DND-41 (cell line): Measurements from ENCODE around the gene MIOX.

Source experiments
- ATAC-seq: fragments of 200-7000 bp; cut with Tn5 transposase; 3 replicates; pipeline ENCODE4 v1.9.1; 2021; ENCODE audit warnings: low read depth; ENCODE audit not compliant: insufficient read depth
- DNase-seq: peaks from one replicate; pipeline ENCODE4 v3.0.0-alpha.2; 2020
- H2AFZ ChIP-seq: 2 replicates; pipeline ENCODE4 v1.6.0; 2012; ENCODE audit warnings: low read depth, low read length
- H3K27ac ChIP-seq: 2 replicates; pipeline ENCODE4 v1.5.1; 2012; ENCODE audit warnings: low read length, inconsistent platforms
- H3K27me3 ChIP-seq: fragments of 200-600 bp; sonication (generic); 2 replicates; pipeline ENCODE4 v1.6.0; 2012; ENCODE audit warnings: low read length, mild to moderate bottlenecking, inconsistent platforms; ENCODE audit not compliant: insufficient read depth, poor library complexity
- H3K36me3 ChIP-seq: 2 replicates; pipeline ENCODE4 v1.5.1; 2012; ENCODE audit warnings: low read length, inconsistent platforms; ENCODE audit not compliant: insufficient read depth
- H3K4me1 ChIP-seq: 2 replicates; pipeline ENCODE4 v1.5.1; 2012; ENCODE audit warnings: mild to moderate bottlenecking, low read length; ENCODE audit not compliant: insufficient read depth
- H3K4me2 ChIP-seq: 2 replicates; pipeline ENCODE4 v1.6.0; 2012; ENCODE audit warnings: mild to moderate bottlenecking, moderate library complexity, low read length, inconsistent platforms; ENCODE audit not compliant: insufficient read depth
- H3K4me3 ChIP-seq, 2 experiments: fragments of 200-600 bp in 1 of 2; shearing (Covaris generic) in 1 of 2; 2 replicates each; pipeline ENCODE4 v1.5.1; 2012 to 2016; ENCODE audit warnings: inconsistent platforms in 2 of 2, low read length in 2 of 2, mild to moderate bottlenecking in 2 of 2, low read depth in 1 of 2, moderate library complexity in 1 of 2
- H3K79me2 ChIP-seq: 2 replicates; pipeline ENCODE4 v1.6.0; 2012; ENCODE audit warnings: low read length, inconsistent platforms; ENCODE audit not compliant: insufficient read depth
- H3K9ac ChIP-seq: 2 replicates; pipeline ENCODE4 v1.6.0; 2012; ENCODE audit warnings: low read depth, mild to moderate bottlenecking, inconsistent platforms, low read length, moderate library complexity
- H3K9me3 ChIP-seq: 2 replicates; pipeline ENCODE4 v1.5.1; 2012; ENCODE audit warnings: low read length, moderate library complexity, mild to moderate bottlenecking, inconsistent platforms; ENCODE audit not compliant: insufficient read depth, severe bottlenecking
- H4K20me1 ChIP-seq: 2 replicates; pipeline ENCODE4 v1.6.0; 2012; ENCODE audit warnings: low read length; ENCODE audit not compliant: insufficient read depth
- EZH2 ChIP-seq: IDR thresholded peaks from 3 replicates; pipeline ENCODE4 v1.6.1; 2012; ENCODE audit warnings: borderline replicate concordance, low read depth, mild to moderate bottlenecking, moderate library complexity, low read length, inconsistent platforms; ENCODE audit not compliant: severe bottlenecking
- TF ChIP-seq, protein P1 (sequence below): IDR thresholded peaks from 2 replicates; pipeline ENCODE4 v1.5.1; 2012; ENCODE audit warnings: borderline replicate concordance, low read length, moderate library complexity, mild to moderate bottlenecking; ENCODE audit not compliant: poor library complexity, severe bottlenecking; ENCODE audit errors: extremely low read depth

The MIOX gene

DNA sequence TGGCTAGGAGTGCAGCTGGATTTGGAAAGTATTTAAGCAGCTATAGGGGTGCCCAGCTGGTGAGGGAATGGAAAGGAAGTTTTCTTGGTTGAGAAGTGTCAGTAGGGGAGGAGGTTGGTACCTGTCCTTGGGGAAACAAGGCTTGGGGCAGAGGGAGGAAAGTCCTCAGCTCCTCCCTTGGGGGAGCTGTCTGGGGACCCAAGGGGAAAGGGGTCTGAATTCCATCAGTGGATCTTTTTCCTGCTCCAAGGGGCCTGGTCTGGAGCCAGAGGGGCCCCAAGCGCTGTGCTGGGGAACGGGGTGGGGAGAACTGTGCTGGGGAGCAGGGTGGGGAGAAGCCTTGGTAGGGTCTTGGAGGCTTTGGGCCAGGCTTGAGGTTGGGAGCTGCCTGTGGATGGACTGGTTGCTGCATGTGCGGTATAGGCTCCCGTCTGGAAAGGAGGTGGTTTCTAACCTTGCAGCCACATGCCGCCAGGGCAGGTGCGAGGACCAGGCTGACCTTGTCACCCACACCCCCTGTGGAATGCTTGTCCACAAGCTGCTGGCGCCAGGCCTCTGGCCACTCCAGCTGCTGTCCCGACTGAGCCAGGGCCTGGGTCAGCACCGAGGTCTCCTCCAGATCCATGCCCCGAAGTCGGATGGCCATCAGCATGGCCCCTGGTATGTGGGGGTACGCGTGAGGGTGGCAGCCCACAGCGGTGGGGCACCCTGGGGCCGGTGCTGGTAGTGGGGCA is 42.2 kb downstream of the MIOX start:
- Histone ChIP-seq H3K79me2 (peaks cover 26% of the 10 kb centered on the region), H3K36me3 (peaks cover 8% of the 10 kb centered on the region), H3K9ac (no peak overlapping the region), H3K27ac (no peak overlapping the region), H4K20me1 (peaks cover 16% of the 10 kb centered on the region), H3K27me3 (no peaks in the 10 kb centered on the region), H3K4me2 (no peak overlapping the region), H3K4me1 (peaks cover 26% of the 10 kb centered on the region), H2AFZ (no peak overlapping the region), H3K4me3 (no peak overlapping the region), H3K9me3 (no peaks in the 10 kb centered on the region)
- ATAC-seq = no peak
- TF ChIP-seq, protein P1, sequence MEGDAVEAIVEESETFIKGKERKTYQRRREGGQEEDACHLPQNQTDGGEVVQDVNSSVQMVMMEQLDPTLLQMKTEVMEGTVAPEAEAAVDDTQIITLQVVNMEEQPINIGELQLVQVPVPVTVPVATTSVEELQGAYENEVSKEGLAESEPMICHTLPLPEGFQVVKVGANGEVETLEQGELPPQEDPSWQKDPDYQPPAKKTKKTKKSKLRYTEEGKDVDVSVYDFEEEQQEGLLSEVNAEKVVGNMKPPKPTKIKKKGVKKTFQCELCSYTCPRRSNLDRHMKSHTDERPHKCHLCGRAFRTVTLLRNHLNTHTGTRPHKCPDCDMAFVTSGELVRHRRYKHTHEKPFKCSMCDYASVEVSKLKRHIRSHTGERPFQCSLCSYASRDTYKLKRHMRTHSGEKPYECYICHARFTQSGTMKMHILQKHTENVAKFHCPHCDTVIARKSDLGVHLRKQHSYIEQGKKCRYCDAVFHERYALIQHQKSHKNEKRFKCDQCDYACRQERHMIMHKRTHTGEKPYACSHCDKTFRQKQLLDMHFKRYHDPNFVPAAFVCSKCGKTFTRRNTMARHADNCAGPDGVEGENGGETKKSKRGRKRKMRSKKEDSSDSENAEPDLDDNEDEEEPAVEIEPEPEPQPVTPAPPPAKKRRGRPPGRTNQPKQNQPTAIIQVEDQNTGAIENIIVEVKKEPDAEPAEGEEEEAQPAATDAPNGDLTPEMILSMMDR = no peak
- no peak for TF ChIP-seq EZH2
- DNase-seq = no peak

GRCh38 chr22:50529416-50529896 is 42.8 kb downstream of the MIOX start:
- Histone ChIP-seq H2AFZ (no peak overlapping the region), H3K9me3 (no peaks in the 10 kb centered on the region), H3K36me3 (peaks cover 2% of the 10 kb centered on the region), H3K4me2 (no peak overlapping the region), H3K27me3 (no peaks in the 10 kb centered on the region), H4K20me1 (peaks cover 10% of the 10 kb centered on the region), H3K27ac (no peak overlapping the region), H3K4me3 (no peak overlapping the region), H3K9ac (no peak overlapping the region), H3K79me2 (peaks cover 20% of the 10 kb centered on the region), H3K4me1 (peaks cover 20% of the 10 kb centered on the region)
- DNase-seq (no peak), ATAC-seq (no peak)
- TF ChIP-seq, protein P1 = no peak
- TF ChIP-seq EZH2 = no peak

DNA sequence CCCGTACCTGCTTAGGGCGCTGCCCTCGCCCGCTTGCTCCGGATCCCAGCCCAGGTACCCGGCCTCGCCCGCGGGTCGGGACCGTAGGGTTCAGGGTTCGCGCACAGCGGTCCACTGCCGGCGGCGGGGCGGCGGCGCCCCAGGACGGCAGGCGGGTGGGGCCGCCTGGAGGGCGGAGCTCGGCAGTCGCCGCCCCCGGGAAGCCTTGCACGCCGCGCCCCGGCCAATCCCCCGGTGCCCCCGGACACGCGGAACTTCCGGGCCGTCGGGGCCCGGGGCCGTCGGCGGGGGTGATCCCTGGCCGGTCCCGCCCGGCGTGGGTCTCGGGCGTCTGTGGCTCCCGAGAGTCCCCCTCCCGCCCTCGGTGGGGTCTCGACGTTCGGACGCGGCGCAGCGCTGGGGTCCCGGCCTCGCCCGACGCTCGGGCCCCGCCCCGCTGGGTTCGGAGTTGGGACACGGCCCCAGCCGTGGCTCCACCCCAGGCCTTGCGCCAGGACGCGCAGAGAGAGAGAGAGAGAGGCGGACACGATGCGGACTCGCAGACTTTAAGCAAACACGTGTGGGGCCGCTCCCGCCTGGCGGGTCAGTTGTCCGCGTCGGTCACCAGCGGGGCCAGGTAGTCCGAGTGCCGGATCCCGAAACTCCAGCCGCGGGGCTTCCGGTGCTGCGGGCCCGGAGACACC is 43.4 kb downstream of the MIOX start, which contains the start of gene TYMP:
TYMP (minus strand) TSS at position 116 of the 683 bp plus-strand sequence. CDS start 303 bp downstream, outside the sequence.
- Histone ChIP-seq H3K36me3 (no peaks in the 10 kb centered on the region; the same call in 1 of the 2 replicates), H3K4me3 (no peak within 1 kb of the TSS), H3K27ac (no peak within 1 kb of the TSS), H4K20me1 (peaks cover 5% of the 10 kb centered on the region; the same call in 1 of the 2 replicates), H3K9me3 (no peaks in the 10 kb centered on the region), H3K79me2 (peaks cover 15% of the 10 kb centered on the region), H3K4me1 (peaks cover 15% of the 10 kb centered on the region), H2AFZ (no peak within 1 kb of the TSS), H3K9ac (no peak within 1 kb of the TSS), H3K27me3 (no peaks in the 10 kb centered on the region), H3K4me2 (no peak within 1 kb of the TSS)
- ATAC-seq (no peak), DNase-seq (no peak)
- no peak for TF ChIP-seq EZH2
- TF ChIP-seq, protein P1 = no peak
